ENCODE data around the gene ST6GALNAC3.

The ST6GALNAC3 gene

GRCh38 chr1:76330991-76331603, 256.6 kb downstream of the ST6GALNAC3 start:
- H3K4me3 ChIP-seq (ENCODE audit: low read length) = no peak overlapping the region
- no peaks in the 10 kb centered on the region for H3K9me3 ChIP-seq (replicated peaks; ENCODE audit: insufficient read depth, low read length)
- no peak overlapping the region for H3K4me2 ChIP-seq (ENCODE audit: low read depth, low read length)
- H3K9me2 ChIP-seq (replicated peaks; ENCODE audit: insufficient read depth, low read length) = no peaks in the 10 kb centered on the region
- no peaks in the 10 kb centered on the region for H3K36me3 ChIP-seq (replicated peaks; ENCODE audit: insufficient read depth, low read length)
- H4K20me1 ChIP-seq (ENCODE audit: insufficient read depth, low read length) = no peaks in the 10 kb centered on the region
- H3F3A ChIP-seq (ENCODE audit: insufficient read depth, low read length) = no peaks in the 10 kb centered on the region
- H3K9ac ChIP-seq (ENCODE audit: low read length) = no peak overlapping the region
- no peak overlapping the region for H3K27ac ChIP-seq (ENCODE audit: low read length)
- no peak overlapping the region for H2AFZ ChIP-seq (ENCODE audit: low read length)
- no peaks in the 10 kb centered on the region for H3K27me3 ChIP-seq (replicated peaks; ENCODE audit: insufficient read depth, low read length)
- H3K4me1 ChIP-seq (ENCODE audit: low read length) = no peaks in the 10 kb centered on the region
- peak; percentile 49 for DNase-seq
- no peaks in the 10 kb centered on the region for H3K79me2 ChIP-seq (ENCODE audit: low read length)
- TF ChIP-seq CTCF (IDR thresholded peaks at IDR 0.05; ENCODE audit: low read length) (peak; percentile 93), EZH2 (optimal IDR thresholded peaks at IDR 0.05; ENCODE audit: low read depth, low read length) (no peak), EZH2phosphoT487 (IDR thresholded peaks at IDR 0.05; ENCODE audit: low read length) (no peak)

DNA sequence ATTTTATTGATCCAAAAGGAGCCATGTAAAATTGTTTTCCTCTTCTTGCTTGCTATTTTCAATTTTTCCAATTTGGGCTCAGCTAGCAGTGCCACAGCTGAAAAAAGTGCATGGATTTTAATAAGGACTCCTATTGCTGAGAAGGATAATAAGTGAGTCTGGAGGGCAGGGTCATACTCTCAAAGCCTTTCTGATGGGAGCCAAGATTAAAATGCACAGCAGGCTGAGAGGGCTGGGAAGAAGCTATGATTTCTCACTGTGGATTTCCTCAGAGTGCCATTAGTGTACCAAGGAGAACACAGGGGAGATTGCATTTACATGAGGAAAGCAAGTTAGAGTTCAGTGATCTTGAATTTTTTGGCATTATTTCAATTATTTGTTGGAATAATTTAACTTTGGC, 261.3 kb downstream of the ST6GALNAC3 start:
- Histone ChIP-seq H3K36me3 (replicated peaks; ENCODE audit: insufficient read depth, low read length) (no peaks in the 10 kb centered on the region), H2AFZ (ENCODE audit: low read length) (no peak overlapping the region), H3K4me1 (ENCODE audit: low read length) (no peaks in the 10 kb centered on the region), H3F3A (ENCODE audit: insufficient read depth, low read length) (no peaks in the 10 kb centered on the region), H3K4me2 (ENCODE audit: low read depth, low read length) (no peak overlapping the region), H3K27ac (ENCODE audit: low read length) (no peak overlapping the region), H3K9ac (ENCODE audit: low read length) (no peak overlapping the region), H3K9me2 (replicated peaks; ENCODE audit: insufficient read depth, low read length) (no peaks in the 10 kb centered on the region), H3K27me3 (replicated peaks; ENCODE audit: insufficient read depth, low read length) (no peaks in the 10 kb centered on the region), H4K20me1 (ENCODE audit: insufficient read depth, low read length) (no peaks in the 10 kb centered on the region), H3K4me3 (ENCODE audit: low read length) (no peak overlapping the region), H3K79me2 (ENCODE audit: low read length) (no peaks in the 10 kb centered on the region), H3K9me3 (replicated peaks; ENCODE audit: insufficient read depth, low read length) (no peaks in the 10 kb centered on the region)
- DNase-seq = no peak
- TF ChIP-seq EZH2phosphoT487 (IDR thresholded peaks at IDR 0.05; ENCODE audit: low read length) (no peak), EZH2 (optimal IDR thresholded peaks at IDR 0.05; ENCODE audit: low read depth, low read length) (no peak), CTCF (IDR thresholded peaks at IDR 0.05; ENCODE audit: low read length) (no peak)

DNA sequence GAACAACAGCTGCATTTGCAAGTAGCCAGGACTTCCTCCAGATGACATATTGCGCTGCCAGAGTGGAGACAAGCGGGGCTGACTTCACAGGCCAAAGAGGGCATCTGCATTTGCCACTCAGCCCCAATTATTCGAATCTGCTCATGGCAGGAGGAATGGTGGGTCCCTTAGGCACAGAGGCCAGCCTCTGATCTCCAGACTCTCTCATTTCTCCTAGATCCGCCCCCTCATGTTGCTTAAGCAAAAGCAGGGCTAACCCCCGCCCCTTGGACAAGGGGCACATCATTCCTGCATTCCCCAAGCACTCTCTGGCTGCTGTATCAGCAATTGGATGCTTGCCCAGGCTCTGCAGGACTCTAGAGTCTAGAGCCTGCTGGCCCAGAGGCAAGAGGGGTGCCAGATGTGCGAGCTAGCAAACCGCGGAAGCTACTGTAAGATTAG, 262.4 kb downstream of the ST6GALNAC3 start:
- Histone ChIP-seq H3K4me3 (ENCODE audit: low read length) (no peak overlapping the region), H3K27me3 (replicated peaks; ENCODE audit: insufficient read depth, low read length) (no peaks in the 10 kb centered on the region), H3K9ac (ENCODE audit: low read length) (no peak overlapping the region), H4K20me1 (ENCODE audit: insufficient read depth, low read length) (no peaks in the 10 kb centered on the region), H3F3A (ENCODE audit: insufficient read depth, low read length) (no peaks in the 10 kb centered on the region), H3K36me3 (replicated peaks; ENCODE audit: insufficient read depth, low read length) (no peaks in the 10 kb centered on the region), H3K4me2 (ENCODE audit: low read depth, low read length) (no peak overlapping the region), H3K9me3 (replicated peaks; ENCODE audit: insufficient read depth, low read length) (no peaks in the 10 kb centered on the region), H3K9me2 (replicated peaks; ENCODE audit: insufficient read depth, low read length) (no peaks in the 10 kb centered on the region), H3K4me1 (ENCODE audit: low read length) (no peaks in the 10 kb centered on the region), H2AFZ (ENCODE audit: low read length) (no peak overlapping the region), H3K79me2 (ENCODE audit: low read length) (no peaks in the 10 kb centered on the region), H3K27ac (ENCODE audit: low read length) (no peak overlapping the region)
- no peak for DNase-seq
- TF ChIP-seq EZH2 (optimal IDR thresholded peaks at IDR 0.05; ENCODE audit: low read depth, low read length) = no peak
- no peak for TF ChIP-seq CTCF (IDR thresholded peaks at IDR 0.05; ENCODE audit: low read length)
- TF ChIP-seq EZH2phosphoT487 (IDR thresholded peaks at IDR 0.05; ENCODE audit: low read length) = no peak

Measured in MM.1S (cell line).